ENCODE data around the gene ATXN7L1.

The ATXN7L1 gene

DNA sequence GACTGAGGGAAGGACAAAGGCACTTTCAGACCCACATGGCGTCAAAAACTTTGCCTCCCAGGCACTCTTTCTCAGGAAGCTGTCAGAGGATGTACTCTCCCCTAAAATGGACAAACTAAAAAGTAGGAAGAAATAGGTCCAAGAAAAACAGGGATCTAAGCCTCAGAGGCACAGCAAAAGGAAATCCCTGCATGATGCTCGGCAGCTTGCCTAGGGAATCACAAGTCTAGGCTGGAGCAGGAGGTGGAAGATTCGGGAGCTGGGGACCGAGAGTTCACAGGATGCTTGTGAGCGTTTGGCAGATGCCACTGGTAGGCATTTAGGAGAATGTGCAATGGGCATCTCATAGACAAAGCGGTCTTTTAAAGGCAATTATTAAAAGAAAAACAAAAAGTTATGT lies 60.8 kb downstream of the ATXN7L1 start:
- POLR2A ChIA-PET, result no interaction called here
- no peak for DNase-seq (ENCODE audit: extremely low spot score)
- CTCF ChIA-PET, result interaction anchor here (0.9 to 1.8 kb wide), 3 partner anchors 10 to 61 kb away, joined by 3 to 6 read pairs (median 3); no protein-coding TSS in a partner anchor
- TF ChIP-seq, protein P1, sequence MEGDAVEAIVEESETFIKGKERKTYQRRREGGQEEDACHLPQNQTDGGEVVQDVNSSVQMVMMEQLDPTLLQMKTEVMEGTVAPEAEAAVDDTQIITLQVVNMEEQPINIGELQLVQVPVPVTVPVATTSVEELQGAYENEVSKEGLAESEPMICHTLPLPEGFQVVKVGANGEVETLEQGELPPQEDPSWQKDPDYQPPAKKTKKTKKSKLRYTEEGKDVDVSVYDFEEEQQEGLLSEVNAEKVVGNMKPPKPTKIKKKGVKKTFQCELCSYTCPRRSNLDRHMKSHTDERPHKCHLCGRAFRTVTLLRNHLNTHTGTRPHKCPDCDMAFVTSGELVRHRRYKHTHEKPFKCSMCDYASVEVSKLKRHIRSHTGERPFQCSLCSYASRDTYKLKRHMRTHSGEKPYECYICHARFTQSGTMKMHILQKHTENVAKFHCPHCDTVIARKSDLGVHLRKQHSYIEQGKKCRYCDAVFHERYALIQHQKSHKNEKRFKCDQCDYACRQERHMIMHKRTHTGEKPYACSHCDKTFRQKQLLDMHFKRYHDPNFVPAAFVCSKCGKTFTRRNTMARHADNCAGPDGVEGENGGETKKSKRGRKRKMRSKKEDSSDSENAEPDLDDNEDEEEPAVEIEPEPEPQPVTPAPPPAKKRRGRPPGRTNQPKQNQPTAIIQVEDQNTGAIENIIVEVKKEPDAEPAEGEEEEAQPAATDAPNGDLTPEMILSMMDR (IDR thresholded peaks at IDR 0.05; ENCODE audit: control extremely low read depth, extremely low read depth, low read depth, missing control alignments), result no peak

DNA sequence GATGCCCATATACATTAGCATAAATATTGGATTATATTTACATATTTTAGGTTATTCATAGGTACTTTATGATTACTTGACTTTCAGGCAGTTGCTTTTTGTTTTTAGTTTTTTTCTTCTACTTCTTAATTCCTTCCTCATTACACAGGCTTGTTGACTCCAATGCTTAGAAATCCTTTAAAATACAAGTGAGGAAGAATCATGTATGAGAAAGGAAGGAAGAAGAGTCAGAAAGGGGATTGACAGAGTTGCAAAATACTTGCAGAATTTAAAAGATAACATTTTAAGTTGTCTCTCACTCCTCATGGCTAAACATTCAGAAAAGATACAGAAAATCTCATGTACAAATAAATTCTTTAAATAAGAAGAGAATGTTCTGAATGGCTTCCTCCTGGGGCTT lies 61.9 kb downstream of the ATXN7L1 start:
- TF ChIP-seq, protein P1 (IDR thresholded peaks at IDR 0.05; ENCODE audit: control extremely low read depth, extremely low read depth, low read depth, missing control alignments), result no peak
- ChIA-PET POLR2A (no interaction called here), CTCF (interaction anchor here (0.9 to 1.0 kb wide), 2 partner anchors 8 to 48 kb away, joined by 3 read pairs; no protein-coding TSS in a partner anchor)
- DNase-seq (ENCODE audit: extremely low spot score), result no peak

DNA sequence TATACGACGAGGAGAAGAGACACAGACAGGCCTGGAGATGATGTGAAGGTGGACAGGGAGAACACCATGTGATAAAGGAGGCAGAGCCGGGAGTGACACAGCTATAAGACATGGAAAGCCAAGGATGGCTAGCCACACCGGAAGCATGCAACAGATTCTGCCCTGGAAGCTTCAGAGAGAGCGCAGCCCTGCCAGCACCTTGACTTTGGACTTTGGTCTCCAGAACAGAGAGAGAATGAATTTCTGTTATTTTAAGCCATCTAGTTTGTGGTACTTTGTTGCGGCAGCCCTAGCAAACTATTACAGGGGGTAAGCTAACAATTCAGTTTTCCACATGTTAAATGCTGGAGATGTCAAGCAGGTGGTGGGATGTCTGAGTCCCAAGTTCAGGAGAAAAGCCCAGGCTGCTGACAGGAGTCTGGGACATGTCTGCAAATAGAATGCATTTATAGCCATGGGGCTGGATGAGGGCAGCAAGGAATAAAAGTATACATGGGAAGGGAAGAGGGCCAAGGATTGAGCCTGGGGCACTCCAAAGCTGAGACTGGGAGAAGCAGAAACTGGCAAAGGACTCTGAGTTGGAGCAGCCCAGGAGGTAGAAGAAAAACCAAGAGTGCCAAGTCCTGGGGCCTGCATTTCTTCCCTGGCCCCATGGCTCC lies 65.1 kb downstream of the ATXN7L1 start:
- POLR2A ChIA-PET, result no interaction called here
- TF ChIP-seq, protein P1 (IDR thresholded peaks at IDR 0.05; ENCODE audit: control extremely low read depth, extremely low read depth, low read depth, missing control alignments), result no peak
- CTCF ChIA-PET, result interaction anchor here (1.2 to 1.6 kb wide), 2 partner anchors 14 to 45 kb away, joined by 3 read pairs; no protein-coding TSS in a partner anchor
- no peak for DNase-seq (ENCODE audit: extremely low spot score)

DNA sequence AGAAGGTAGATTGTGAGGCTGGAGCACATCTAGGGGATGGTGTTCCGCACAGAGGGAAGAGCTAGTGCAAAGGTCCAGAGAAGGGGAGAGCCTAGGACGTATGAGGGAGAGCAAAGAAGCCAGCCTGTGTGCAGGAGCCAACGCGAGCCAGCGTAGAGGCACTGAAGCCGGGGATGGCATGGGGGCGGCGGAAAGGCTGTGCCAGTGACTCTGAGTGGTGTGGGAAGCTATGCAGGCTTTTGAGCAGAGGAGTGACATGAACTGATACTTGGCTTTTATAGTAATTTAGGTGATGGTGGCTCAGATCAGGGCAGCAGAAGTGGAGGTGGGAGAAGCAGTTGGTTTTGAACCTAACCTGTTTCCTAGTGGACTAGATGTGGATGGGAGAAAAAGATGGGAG lies 65.8 kb downstream of the ATXN7L1 start:
- ChIA-PET POLR2A (no interaction called here), CTCF (no interaction called here)
- TF ChIP-seq, protein P1 (IDR thresholded peaks at IDR 0.05; ENCODE audit: control extremely low read depth, extremely low read depth, low read depth, missing control alignments), result no peak
- no peak for DNase-seq (ENCODE audit: extremely low spot score)

DNA sequence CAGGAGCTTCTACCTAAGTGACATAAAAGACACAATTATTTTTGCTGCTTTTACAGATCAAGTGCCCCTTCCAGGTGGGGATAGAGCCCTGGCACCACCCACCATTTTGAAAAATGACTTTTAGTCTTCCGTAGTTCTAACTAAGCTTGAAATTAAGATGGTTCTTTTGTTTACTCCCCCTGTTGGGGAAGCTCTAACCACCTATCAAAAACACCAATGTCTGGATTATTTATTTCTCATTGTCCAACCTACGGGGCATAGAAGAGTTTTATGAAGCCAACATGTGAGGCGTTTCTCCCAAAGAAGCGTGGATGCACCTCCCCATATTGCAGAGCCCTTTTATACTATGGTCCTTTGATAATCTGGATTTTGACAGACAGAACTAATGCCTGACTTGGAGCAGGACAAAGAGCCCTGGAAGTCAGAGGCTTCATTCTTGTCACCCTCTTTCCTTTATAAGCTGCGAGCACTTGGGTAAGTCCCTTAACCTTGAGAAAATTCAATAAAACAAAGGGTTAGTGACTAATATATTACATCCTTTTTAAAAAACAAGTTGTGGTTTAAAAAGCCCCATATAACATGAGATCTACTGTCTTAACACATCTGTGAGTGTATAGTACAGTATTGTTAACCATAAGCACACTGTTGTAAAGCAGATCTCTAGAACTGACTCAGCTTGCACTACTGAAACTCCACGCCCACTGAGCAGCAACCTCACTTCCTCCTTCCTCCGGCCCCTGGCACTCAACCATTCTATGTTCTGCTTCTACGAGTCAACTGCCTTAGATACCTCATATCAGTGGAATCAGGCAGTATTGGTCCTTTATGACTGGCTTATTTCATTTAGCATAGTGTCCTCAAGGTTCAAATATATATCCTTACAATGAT lies 67.5 kb downstream of the ATXN7L1 start:
- POLR2A ChIA-PET, result no interaction called here
- CTCF ChIA-PET, result interaction anchor here (1.1 to 1.3 kb wide), 2 partner anchors 9 to 68 kb away, joined by 4 to 5 read pairs; partner anchors contain the start of gene ATXN7L1
- DNase-seq (ENCODE audit: extremely low spot score), result peak; percentile 83
- TF ChIP-seq, protein P1 (IDR thresholded peaks at IDR 0.05; ENCODE audit: control extremely low read depth, extremely low read depth, low read depth, missing control alignments), result no peak

DNA sequence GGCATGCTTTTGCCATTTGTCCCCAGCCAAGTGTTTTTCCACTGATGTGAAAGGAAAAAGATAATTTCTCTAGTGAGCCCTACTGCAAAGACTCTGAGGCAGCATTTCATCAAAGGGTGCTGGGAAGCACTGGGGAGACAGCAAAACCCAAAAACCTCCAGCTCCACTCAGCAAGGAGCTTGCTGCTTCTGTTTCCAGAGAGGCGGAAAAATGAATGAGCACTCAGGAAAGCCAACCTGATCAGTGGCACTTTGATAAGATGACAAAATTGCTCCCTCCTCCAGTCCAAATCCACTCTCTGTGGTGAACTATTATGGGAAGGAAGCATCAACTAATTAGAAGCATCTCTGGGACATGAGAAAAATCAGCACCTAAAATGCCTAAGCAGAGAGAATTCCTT lies 68.2 kb downstream of the ATXN7L1 start:
- TF ChIP-seq, protein P1 (IDR thresholded peaks at IDR 0.05; ENCODE audit: control extremely low read depth, extremely low read depth, low read depth, missing control alignments), result no peak
- DNase-seq (ENCODE audit: extremely low spot score), result no peak
- ChIA-PET CTCF (interaction anchor here (1.3 kb wide), 1 partner anchor 69 kb away, joined by 4 read pairs; the partner anchor contains the start of gene ATXN7L1), POLR2A (no interaction called here)

Data from GM10248 (cell line).